SH-SY5Y (cell line): Measurements from ENCODE around the gene PTPN7.

Source experiments
- GATA2 ChIP-seq: IDR thresholded peaks from 2 replicates; pipeline ENCODE4 v1.6.1; 2011; ENCODE audit warnings: mild to moderate bottlenecking, low read depth, low read length
- GATA3 ChIP-seq: IDR thresholded peaks from 2 replicates; pipeline ENCODE4 v1.6.1; 2011; ENCODE audit warnings: low read depth, mild to moderate bottlenecking, low read length, moderate library complexity

PTPN7 gene

GRCh38 chr1:202163281-202164270 lies 3.2 kb upstream of the PTPN7 start:
- TF ChIP-seq GATA3 = no peak
- no peak for TF ChIP-seq GATA2

- TF ChIP-seq GATA3 (no peak), GATA2 (no peak)
Measured at GRCh38 chr1:202162418-202163280, 2.2 kb upstream of the PTPN7 start.

GRCh38 chr1:202162047-202162417 lies 1.6 kb upstream of the PTPN7 start:
- peak; percentile 33; the same call in 1 of the 2 replicates for TF ChIP-seq GATA2
- no peak for TF ChIP-seq GATA3

GRCh38 chr1:202161151-202162046 lies 997 bp upstream of the PTPN7 start:
- TF ChIP-seq GATA3 = no peak
- TF ChIP-seq GATA2 = no peak

GRCh38 chr1:202159534-202160371 lies 649 bp downstream of the PTPN7 start:
- TF ChIP-seq GATA3 = no peak
- TF ChIP-seq GATA2 = peak; percentile 36; the same call in 1 of the 2 replicates

- TF ChIP-seq GATA3 (no peak), GATA2 (no peak)
Measured at GRCh38 chr1:202158810-202159533, 1.4 kb downstream of the PTPN7 start.

- TF ChIP-seq GATA2 = no peak
- no peak for TF ChIP-seq GATA3
Measured at GRCh38 chr1:202157945-202158344, 2.5 kb downstream of the PTPN7 start.

GRCh38 chr1:202156590-202156989 lies 3.8 kb downstream of the PTPN7 start:
- TF ChIP-seq GATA2 = no peak
- no peak for TF ChIP-seq GATA3

GRCh38 chr1:202155478-202156021 lies 4.9 kb downstream of the PTPN7 start:
- TF ChIP-seq GATA2 (peak; percentile 99), GATA3 (no peak; the same call in 1 of the 2 replicates)

GRCh38 chr1:202154766-202155477 lies 5.5 kb downstream of the PTPN7 start:
- TF ChIP-seq GATA2 (no peak), GATA3 (no peak)

GRCh38 chr1:202154148-202154765 lies 6.1 kb downstream of the PTPN7 start:
- TF ChIP-seq GATA2 (no peak), GATA3 (no peak)
